AG04449 (cell line): Measurements from ENCODE around the gene SIAH2.

Experiments
- CTCF ChIA-PET: fragments of 350-600 bp; formaldehyde crosslinking; extraction: SDS; loops from one replicate; lab custom pipeline; 2021; ENCODE audit warnings: antibody characterized with exemption; lab: Yijun Ruan, JAX
- POLR2A ChIA-PET: fragments of 400-600, 350-600 bp; formaldehyde crosslinking; extraction: SDS; loops from one replicate; lab custom pipeline; 2020; ENCODE audit warnings: antibody characterized with exemption, inconsistent platforms; lab: Yijun Ruan, JAX
- DNase-seq: peaks from one replicate; pipeline ENCODE4 v3.0.0-alpha.2; 2010; ENCODE audit warnings: low read depth, low spot score
- H3K4me3 ChIP-seq: 2 replicates; pipeline ENCODE4 v1.5.1; 2011; ENCODE audit warnings: low read depth, mild to moderate bottlenecking, control low read depth, low read length
- CTCF ChIP-seq: IDR thresholded peaks from one replicate; pipeline ENCODE4 v1.5.1; 2011; ENCODE audit warnings: mild to moderate bottlenecking, moderate library complexity, low read length, control low read depth, inconsistent platforms; ENCODE audit not compliant: insufficient read depth; ENCODE audit errors: missing control alignments

The SIAH2 gene

GRCh38 chr3:150703299-150703755 lies 59.6 kb downstream of the SIAH2 start:
- no peak for TF ChIP-seq CTCF
- ChIA-PET POLR2A (interaction anchor here (0.6 to 1.1 kb wide), 5 partner anchors 57 to 165 kb away, joined by 3 to 7 read pairs (median 3); partner anchors contain the start of gene SIAH2), CTCF (interaction anchor here (0.8 to 3.2 kb wide), 3 partner anchors 15 to 110 kb away, joined by 3 to 23 read pairs (median 4); no protein-coding TSS in a partner anchor)
- DNase-seq: no peak
- H3K4me3 ChIP-seq: peak overlapping the region; percentile 75

GRCh38 chr3:150699068-150699639 lies 63.8 kb downstream of the SIAH2 start:
- CTCF ChIA-PET: interaction anchor here (1.5 kb wide), 1 partner anchor 23 kb away, joined by 6 read pairs; no protein-coding TSS in a partner anchor

GRCh38 chr3:150697646-150698045 lies 65.3 kb downstream of the SIAH2 start:
- ChIA-PET POLR2A (no interaction called here), CTCF (interaction anchor here (1.3 kb wide), 1 partner anchor 23 kb away, joined by 5 read pairs; no protein-coding TSS in a partner anchor)
- DNase-seq: peak; percentile 24
- no peak overlapping the region for H3K4me3 ChIP-seq
- no peak for TF ChIP-seq CTCF

More at GRCh38 chr3:150699068-150699639, 63.8 kb downstream of the SIAH2 start:
- no peak for DNase-seq
- H3K4me3 ChIP-seq: no peak overlapping the region
- no peak for TF ChIP-seq CTCF
- POLR2A ChIA-PET: no interaction called here

GRCh38 chr3:150691414-150692040 lies 71.4 kb downstream of the SIAH2 start:
- no peak for TF ChIP-seq CTCF
- no peak overlapping the region for H3K4me3 ChIP-seq
- POLR2A ChIA-PET: no interaction called here
- no peak for DNase-seq
- CTCF ChIA-PET: no interaction called here
